Cardiac septum (tissue), 1 donor: ENCODE data around the gene TRABD. TPM values are rescaled to one million over a fixed set of nuclear protein-coding genes. Genes with fewer than 3 reads are reported as not detected.
A peak's percentile ranks its signal among the peaks of the same experiment; 100 is the strongest.
"Not testable (repeated sequence)": the region's sequence is repeated elsewhere in the genome, so short reads cannot be mapped to it uniquely, and the experiment has no call there.

ENCODE experiments used
- DNase-seq: peaks from one replicate; pipeline ENCODE4 v3.0.0-alpha.2; 2020; ENCODE audit warnings: low spot score
- intact Hi-C: fragments of 100-400 bp; cut with DNase I; formaldehyde crosslinking; loops from one replicate; pipeline ENCODE4 v1.14.0; 2022
- long read RNA-seq: library from polyadenylated mRNA; unstranded; transcript quantifications from one replicate; pipeline ENCODE4 v2.0.0, GENCODE V29; 2021
- total RNA-seq: library from RNA; stranded (reverse); fragmentation: NEBNext Ultra II Directional; extraction: Animal tissue kit (Norgen Biotek cat#: 25700); gene quantifications from one replicate; pipeline ENCODE4 v1.2.1, GENCODE V29; 2021
- donor health status: DM: no; HTN: no; CAD: no.

Gene TRABD, protein sequence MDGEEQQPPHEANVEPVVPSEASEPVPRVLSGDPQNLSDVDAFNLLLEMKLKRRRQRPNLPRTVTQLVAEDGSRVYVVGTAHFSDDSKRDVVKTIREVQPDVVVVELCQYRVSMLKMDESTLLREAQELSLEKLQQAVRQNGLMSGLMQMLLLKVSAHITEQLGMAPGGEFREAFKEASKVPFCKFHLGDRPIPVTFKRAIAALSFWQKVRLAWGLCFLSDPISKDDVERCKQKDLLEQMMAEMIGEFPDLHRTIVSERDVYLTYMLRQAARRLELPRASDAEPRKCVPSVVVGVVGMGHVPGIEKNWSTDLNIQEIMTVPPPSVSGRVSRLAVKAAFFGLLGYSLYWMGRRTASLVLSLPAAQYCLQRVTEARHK
- 20.1 TPM for total RNA-seq
- long read RNA-seq, transcript TRABD-202 (10 exons, 2,272 nt), result minor isoform, 6 of 52 reads
- long read RNA-seq, transcript TRABD-201 (10 exons, 2,329 nt), result major isoform, 8 of 52 reads
- long read RNA-seq, partial matches to known transcripts, result 3 of 52 reads
- long read RNA-seq, other reads (novel, unspliced or antisense), result 27 of 52 reads

DNA sequence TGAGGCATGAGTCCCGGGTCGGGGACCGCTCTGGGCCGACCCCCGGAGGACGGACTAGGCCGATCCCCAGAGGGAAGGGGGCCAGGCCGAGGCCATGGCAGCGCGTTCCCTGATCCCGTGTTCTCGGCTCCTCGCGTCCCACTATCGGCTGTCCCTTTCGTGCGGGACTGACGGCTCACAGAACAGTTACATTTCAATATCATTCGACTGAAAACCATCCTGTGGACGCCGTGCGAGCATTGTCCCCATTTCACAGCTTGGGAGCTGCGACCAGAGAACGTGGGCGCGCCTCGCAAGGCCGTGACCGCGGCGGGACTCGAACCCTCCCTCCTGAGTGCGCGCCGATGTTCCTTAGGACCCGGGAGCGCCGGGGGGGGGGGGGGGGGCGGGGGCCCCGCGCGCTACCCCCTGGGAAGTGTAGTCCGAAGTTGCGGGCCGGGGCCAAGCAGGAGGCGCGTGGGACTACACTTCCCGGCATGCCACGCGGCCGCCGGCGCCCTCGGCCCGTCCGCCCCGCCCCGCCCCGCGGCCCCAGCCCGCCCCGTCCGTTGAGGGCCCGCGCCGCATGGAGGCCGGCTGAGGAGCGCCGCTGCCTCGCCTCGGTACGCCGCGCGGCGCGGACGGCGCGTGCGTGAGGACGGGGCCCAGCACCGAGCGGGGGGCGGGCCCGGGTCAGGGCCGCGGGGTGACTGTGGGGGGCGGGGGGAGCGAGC, at the start of gene TRABD:
TSS of gene TRABD (plus strand) at position 539 of the 713 bp plus-strand sequence. CDS start 7,148 bp downstream, outside the sequence.
- intact Hi-C loops, result no loop called here

DNA sequence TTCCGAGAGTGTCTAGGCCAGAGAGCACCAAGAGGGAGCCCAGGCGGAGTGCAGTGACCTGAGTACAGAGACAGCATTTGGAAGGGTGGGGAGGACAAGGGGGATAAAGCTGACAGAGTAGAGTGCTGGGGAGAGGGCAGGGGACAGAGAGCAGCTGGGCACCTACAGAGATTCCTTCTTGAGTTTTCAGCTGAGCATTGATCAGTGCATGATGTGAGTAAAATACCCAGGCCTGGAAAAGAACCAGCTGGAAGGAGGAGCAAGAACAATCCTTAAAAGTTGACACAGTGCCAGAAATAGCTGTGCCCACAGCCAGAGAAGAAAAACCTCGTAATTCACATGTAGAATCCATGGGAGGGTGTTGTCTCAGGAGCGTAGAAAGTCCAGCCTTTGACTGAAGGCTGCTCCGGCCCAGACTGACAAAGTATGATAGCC, 49.1 kb upstream of the TRABD start:
- DNase-seq, result no peak
- intact Hi-C loops, result no loop called here

More for the DNA sequence above, at the start of gene TRABD:
- DNase-seq, result peak; percentile 95

DNA sequence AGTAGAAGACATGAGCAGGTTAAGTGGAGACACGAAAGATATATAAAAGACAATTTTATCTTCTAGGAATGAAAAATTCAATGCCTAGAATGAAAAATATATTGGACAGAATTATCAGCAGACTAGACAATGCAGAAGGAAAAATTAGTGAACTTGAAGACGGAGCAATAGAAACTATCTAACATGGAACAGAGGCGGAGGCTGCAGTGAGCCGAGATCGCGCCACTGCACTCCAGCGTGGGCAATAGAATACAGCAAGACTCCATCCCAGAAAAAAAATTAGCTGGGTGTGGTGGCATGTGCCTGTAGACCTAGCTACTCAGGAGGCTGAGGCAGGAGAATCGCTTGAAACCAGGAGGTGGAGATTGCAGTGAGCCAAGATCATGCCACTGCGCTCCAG, 48.4 kb upstream of the TRABD start:
- intact Hi-C loops, DNase-seq: not testable (repeated sequence)

DNA sequence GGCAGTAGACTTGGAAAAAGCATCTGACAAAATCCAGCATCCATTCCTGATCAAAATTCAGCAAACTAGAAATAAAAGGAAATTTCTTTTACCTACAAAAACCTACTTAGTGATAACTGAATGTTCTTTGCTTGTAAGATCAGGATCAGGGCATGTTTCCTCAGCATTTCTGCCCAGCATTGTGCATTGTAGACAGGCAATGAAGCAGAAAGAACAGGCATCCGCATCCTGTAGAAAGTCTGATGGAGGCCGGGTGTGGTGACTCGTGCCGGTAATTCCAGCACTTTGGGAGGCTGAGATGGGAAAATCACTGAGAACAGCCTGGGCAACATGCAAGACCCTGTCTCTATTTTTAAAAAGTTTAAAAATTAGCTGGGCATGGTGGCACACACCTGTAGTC, 47.7 kb upstream of the TRABD start:
- no peak for DNase-seq
- intact Hi-C loops, result no loop called here

DNA sequence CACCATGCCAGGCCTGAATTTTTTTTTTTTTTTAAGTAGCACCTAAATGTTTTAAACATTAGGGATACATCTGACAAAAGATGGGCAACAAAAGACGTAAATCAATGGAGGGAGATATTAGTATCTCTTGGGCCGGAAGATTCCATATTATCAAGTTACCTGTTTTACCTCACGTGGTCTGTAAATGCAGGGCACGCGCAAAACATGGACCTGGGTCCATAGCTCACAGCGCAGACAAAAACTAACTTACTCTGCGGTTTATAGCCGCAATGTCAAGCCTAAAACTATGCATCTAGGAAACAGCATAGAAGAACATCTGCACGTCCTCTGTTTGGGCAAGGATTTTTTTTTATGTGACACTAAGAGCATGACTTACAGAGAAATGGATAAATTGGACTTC, 46.7 kb upstream of the TRABD start:
- intact Hi-C loops, result no loop called here
- no peak for DNase-seq

DNA sequence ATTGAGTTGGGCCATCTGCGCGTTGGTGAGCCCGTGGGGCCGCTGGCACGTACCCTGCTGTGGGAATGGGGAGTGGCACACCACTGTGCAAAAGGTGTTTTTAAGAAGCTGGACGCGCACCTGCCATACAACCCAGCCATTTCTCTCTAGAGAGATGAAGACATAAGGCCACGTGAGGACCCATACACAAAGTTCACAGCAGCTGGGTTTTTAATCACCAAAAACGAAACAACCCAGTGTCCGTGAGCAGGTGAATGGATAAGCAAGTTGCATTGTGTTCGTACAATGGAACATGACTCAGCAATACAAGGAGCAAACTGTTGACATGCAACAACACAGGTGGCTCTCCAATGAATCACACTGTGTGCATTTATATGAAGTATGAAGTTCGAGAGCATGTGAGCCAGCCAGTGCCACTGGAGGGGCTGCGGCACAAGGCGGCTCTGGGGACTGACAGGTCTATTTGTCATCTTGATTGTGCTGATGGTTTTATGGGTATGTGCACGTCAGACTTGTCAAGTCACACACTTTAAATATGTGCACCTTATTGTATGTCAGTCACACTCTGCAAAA, 45.8 kb upstream of the TRABD start:
- no peak for DNase-seq

DNA sequence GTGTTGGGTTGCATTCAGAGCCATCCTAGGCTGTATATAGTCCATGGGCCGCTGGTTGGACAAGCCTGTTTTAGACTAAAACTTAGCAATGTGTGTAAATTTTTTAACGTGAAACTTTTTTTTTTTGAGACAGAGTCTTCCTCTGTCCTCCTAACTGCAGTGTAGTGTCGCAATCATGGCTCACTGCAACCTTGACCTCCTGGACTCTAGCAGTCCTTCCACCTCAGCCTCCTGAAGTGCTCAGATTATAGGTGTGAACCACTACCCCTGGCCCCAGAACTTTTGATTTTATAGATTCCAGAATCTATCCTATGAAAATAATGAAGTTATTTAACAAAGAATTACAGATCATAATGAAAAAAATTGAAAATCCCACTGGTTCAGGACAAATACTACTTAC, 45.1 kb upstream of the TRABD start:
- intact Hi-C loops, result no loop called here
- DNase-seq, result no peak

More for the DNA sequence above, 45.8 kb upstream of the TRABD start:
- intact Hi-C loops, result no loop called here

DNA sequence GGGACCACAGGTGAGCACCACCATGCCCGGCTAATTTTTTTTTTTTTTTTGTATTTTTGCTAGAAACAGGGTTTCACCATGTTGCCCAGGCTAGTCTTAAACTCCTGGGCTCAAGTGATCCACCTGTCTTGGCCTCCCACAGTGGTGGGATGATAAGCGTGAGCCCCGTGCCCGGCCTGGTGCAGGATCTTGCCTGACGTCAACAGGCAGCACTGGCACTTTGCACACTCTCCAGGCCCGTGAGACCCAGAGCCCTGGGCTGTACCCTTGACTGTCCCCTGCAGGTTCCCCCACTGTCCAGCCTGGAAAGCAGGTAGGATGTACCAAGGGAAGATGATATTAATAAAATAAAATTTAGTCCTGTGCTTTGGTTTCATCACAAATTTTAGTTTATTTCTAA, 44.3 kb upstream of the TRABD start:
- intact Hi-C loops, result no loop called here
- DNase-seq, result no peak

DNA sequence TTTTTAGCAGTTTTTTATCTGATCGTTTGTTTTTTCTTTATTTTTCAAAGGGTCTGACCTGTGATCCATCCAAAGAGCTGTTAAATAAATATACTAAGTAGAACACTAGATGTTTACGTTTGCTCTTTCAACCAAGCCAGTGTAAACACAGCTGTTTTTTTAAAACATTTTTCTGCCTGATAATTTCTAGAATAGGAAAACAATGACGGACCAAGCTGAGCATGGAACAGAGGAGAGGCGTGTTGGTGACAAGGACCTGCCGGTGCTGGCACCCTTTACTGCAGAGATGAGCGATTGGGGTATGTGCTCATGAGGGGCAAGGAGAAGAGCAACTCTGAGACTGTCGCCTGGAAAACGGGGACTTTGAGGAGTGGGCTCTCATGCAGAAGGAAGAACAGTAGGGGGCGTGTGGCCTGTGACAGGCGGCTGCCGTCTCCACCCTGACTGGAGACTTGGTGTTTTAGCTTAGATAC, 43.8 kb upstream of the TRABD start:
- intact Hi-C loops, result no loop called here
- no peak for DNase-seq

DNA sequence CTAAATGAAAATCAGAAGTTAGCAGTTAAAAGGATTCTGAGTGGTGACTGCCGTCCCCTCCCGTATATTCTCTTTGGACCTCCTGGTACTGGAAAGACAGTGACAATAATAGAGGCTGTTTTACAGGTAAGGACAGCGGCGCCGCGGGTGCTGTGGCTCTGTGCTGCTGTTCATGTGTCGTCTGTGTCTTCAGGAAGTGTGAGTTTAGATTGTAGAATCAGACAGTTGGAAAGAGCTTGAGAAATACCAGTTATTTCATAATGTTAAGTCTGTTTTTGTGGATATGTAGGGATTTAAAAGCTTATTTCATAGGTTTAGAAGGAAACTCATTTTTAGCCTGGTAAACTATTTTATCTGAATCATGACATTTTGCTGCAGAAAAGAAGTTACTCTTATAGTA, 42.6 kb upstream of the TRABD start:
- intact Hi-C loops, result no loop called here
- no peak for DNase-seq

DNA sequence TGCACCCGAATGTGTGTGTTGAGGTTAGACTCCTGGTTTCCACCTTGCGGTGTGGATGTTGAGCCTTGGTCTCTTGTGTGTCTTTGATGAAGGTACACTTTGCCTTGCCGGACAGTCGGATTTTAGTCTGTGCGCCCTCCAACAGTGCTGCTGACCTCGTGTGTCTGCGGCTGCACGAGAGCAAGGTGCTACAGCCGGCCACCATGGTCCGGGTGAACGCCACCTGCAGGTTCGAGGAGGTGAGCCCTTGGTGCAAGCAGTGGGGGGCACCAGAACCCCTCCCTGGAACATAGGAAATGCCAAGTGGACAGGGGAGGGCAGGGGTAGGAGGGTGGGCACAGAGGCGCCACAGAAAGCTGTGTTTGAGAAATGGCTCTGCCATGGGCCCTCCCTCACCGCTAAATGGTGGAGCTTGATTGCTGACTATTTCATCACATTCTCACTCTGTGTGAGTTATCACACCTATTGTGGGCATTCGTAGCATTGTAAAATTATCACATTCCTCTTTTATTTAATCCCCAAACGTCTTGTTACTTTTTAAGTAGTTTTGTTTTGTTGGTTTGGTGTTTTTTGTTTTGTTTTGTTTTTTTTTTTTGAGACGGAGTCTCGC, 41.6 kb upstream of the TRABD start:
- intact Hi-C loops, result no loop called here
- no peak for DNase-seq

DNA sequence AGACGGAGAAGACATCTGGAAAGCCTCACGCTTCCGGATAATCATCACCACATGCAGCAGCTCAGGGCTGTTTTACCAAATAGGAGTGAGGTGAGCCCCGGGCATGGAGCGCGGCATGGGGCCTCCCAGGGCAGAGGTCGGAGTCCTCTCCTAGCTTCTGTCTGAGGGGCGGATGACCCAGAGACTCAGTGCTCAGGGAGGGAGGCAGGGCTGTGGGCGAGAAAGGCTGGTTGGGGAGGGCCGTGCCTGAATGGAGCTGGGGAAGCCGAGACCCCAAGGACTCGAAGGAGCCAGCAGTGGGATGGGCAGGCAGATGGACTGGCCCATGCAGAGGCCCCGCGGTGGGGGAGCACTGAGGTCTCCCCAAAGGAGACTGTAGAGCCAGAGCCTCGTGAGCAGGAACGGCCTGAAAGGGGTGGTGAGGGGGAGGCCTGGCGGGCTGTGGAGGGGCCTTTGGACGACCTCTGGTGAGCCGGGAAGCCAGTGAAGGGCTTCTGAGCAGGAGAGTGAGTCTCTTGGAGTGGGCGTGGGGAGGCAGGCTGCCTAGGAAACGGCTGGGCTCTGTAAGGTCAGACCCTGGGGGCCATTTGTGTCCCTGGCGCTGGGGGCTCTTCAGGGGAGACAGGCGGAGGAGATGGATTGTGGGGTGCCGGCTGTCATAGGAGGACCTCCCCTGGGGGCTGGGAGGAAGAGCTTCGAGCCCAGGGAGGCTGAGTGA, 39.8 kb upstream of the TRABD start:
- no peak for DNase-seq
- intact Hi-C loops, result no loop called here

DNA sequence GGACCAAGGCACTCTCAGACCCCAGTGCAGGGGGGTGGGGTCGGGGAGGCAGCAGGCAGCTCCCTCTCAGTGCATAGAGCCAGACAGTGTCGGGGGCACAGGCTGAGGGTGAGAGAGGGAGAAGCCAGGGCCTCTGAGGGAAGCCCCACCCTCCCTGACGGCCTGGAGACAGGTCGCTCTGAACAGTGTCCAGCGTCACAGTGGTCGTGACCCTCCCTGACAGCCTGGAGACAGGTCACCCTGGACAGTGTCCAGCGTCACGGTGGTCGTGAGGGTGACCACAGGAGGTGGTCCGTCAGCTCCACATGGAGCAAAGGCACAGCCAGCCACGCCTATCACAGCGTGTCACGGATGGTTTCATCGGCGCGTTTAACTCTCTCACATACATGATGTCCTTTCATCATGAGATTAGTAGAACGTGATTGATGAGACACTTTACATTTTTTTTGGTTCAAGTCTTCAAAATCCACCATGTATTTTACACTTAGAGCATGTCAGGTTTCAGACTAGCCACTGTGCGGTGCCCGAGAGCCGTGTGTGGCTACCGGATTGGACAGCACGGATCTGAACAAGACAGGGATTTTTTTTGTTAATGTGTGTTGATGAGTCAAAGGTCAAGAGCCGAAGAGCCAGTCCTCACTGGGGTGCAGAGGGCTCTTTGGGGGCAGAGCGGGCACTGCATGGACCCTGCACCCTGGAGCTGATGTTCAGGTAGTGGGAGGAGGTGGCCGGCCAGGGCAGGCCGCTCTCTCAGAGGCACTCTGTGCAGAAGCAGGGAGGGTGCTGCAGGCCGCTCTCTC, 39.1 kb upstream of the TRABD start:
- DNase-seq, result no peak
- intact Hi-C loops, result no loop called here

DNA sequence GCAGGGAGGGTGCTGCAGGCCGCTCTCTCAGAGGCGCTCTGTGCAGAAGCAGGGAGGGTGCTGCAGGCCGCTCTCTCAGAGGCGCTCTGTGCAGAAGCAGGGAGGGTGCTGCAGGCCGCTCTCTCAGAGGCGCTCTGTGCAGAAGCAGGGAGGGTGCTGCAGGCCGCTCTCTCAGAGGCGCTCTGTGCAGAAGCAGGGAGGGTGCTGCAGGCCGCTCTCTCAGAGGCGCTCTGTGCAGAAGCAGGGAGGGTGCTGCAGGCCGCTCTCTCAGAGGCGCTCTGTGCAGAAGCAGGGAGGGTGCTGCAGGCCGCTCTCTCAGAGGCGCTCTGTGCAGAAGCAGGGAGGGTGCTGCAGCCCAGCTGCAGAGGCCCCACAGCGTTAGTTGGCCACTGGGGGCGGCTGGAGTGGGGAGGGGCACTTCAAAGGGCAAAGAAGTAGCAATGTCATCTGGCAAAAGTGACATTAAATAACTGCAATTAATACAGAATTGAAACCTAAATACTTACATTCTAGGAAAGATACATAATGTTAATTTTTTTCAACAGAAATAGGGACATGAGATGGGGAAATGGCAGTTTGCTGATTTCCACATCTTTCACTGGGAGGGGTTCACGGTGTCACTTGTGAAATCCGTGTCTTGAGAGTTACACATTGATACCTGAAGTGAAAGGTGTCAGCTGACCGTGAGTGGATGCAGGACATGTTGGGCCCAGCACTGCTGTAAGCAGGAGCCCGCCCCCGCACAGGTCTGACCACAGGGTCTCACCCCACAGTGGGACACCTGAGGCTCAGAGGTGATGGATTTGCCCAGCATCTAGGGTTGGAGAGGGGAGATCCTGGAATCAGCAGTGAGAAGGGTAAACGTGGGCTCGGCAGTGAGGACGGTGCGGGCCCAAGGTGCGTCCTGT, 38.2 kb upstream of the TRABD start:
- DNase-seq, result not testable (repeated sequence)
- intact Hi-C loops, result loop anchor here (2.0 kb wide), 1 partner anchor 59 kb away; no protein-coding TSS in a partner anchor

DNA sequence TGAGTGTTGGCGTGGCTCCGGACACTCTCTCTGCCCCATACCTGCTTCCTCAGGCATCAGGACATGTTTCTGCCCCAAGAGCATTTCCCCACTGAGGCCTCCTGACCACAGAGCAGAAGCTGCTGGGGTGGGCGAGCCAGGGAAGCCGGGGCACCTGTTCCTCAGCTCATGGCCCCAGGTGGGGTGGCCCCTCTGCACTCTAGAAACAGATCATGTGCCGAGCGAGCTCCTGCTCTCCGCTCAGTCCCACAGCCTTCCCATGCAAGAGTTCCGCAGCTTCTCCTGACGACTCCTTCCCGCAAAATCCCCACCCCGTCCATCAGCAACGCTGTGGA, 37.6 kb upstream of the TRABD start:
- DNase-seq, result no peak
- intact Hi-C loops, result loop anchor here (2.0 kb wide), 1 partner anchor 59 kb away; no protein-coding TSS in a partner anchor

DNA sequence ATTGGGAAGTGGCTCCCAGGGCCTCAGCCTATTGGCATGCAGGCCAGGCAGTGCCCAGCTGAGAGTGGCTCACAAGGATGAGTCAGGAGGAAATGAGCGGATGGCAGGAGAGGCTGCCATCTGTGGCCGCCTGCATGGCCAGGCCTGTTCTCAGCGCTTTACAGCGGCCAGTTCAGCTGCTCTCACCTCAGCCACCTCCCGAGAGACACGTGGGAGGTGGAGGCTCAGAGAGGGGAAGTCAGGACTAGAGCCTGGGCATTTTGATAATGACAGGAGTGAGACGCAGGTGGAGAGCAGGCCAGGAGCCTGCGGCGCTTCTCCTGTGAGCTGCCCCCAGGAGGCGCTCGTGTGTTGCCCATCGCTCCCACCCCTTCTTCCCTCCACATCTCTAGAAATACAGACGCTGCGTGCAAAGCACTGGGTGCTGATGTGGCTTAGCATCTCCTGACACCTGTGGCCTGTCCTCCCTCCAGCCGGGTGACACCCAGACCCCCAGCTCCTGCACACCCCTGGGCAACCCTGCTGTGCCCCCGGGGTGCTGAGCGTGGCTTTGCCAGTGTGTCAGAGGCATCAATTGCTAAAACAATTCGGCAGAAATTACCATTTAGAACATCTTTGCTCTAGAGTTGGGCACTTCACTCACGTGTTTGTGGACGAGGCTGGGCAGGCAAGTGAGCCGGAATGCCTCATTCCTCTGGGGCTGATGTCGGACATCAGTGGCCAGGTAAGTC, 36.6 kb upstream of the TRABD start:
- intact Hi-C loops, result loop anchor here (2.0 kb wide), 1 partner anchor 58 kb away; no protein-coding TSS in a partner anchor
- DNase-seq, result peak; percentile 85
